Measurements from ENCODE around the gene TMC3.
A peak's percentile ranks its signal among the peaks of the same experiment; 100 is the strongest.
"Not testable (repeated sequence)": the region's sequence is repeated elsewhere in the genome, so short reads cannot be mapped to it uniquely, and the experiment has no call there.

Gene TMC3

GRCh38 chr15:81373775-81374395 lies at the start of gene TMC3:
Gene TMC3, minus strand, starts transcription at chr15:81374213. Its CDS starts 136 bp downstream, at chr15:81374077.
- DNase-seq (ENCODE audit: low spot score), result no peak

GRCh38 chr15:81421461-81421860 lies 47.4 kb upstream of the TMC3 start:
- DNase-seq (ENCODE audit: low spot score), result no peak

DNA sequence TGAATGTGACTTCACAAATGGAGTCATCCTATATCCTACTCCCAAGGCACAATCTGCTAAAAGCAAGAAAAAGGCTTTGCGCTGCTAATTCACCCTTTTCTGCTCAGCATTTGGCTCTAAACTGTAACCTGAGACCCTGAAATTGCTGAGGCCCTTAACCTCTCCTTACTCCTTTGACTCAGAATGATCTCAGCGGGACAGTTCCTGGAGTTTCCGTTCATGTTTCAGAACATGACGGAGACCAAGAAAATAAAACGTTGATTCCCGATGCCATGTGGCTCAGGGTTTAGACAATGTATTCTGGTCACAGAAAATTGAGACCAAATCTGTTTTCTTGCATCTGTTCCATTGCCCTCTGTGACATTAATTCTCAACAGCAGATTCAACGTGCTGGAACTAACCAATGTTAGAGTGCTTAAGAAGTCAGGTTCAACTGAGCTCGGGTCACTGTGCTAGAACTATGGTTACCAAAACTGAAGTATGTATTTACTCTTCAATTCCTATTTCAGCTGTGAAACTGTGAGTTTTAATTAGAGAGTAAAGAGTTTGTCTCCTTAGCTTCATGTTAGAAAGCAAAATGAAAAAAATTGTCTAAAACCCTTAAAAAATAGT lies 45.4 kb upstream of the TMC3 start:
- DNase-seq (ENCODE audit: low spot score), result no peak

- DNase-seq (ENCODE audit: low spot score), result no peak
These were observed 44.9 kb upstream of the TMC3 start for GRCh38 chr15:81418891-81419290.

DNA sequence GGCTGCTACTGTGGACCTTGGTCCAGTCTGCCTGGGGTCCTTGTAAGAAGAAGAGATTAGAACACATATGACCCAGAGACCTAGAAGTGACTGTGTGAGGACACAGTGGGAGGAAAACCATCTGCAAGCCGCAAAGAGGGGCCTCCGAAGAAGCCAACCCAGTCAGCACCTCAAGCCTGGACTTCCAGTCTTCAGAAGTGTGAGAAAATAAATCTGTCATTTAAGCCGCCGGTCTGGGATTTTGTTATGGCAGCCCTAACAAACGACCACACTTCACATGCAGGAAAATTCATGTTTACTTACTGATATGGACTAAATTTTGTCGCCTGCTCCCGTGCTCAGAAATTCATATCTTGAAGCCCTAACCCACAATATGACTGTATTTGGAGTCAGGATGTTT lies 44.4 kb upstream of the TMC3 start:
- no peak for DNase-seq (ENCODE audit: low spot score)

- DNase-seq (ENCODE audit: low spot score), result not testable (repeated sequence)
These were observed 40.4 kb upstream of the TMC3 start for GRCh38 chr15:81414274-81414968.

GRCh38 chr15:81413851-81414250 lies 39.8 kb upstream of the TMC3 start:
- DNase-seq (ENCODE audit: low spot score), result no peak

DNA sequence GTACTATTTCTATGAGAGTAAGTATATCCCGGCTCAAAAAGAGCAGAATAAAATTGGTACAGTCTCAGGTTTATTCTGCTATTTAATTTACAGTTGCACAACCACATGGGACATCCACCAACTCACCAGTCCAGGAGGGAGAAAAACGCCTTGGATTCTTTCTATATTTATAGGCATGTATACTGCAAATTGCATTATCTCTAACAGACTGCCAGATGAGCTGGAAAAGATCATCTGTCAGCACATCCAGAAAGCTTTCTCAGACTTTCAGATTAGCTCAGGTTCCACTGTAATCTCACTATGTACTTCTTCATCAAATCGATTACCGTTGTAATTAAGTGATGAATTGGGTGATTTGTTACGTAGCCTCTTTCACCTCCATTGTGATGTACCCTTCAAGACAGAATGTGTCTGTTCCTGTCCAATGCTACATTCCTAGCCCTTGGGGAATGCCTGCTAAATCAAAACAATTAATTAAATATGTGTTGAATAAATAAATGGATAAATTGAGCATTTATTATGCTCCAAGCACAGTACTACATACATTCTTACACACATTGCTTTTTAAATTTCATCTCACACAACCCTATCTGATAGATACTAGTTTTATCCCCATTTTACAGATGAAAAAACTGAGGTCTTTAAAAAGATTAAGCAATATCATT lies 38.1 kb upstream of the TMC3 start:
- no peak for DNase-seq (ENCODE audit: low spot score)

DNA sequence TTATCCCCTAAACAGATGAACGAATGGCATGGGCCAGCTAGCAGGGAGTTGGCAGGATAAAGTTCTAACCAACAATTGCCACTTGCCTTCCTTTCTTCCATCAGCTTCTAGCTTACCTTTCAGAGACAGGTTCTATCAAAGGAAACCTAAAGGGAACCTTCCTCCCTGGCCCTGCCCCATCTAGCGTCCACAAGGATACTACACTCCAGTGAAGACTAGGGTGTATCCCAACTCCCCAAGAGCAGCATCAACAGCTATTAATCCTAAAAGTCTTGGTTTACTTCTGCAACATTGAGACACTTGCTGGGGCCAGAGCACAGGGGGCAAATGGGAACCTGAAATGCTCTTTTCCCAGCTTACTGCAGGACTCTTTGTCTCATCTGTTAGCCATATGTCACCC lies 37.0 kb upstream of the TMC3 start:
- DNase-seq (ENCODE audit: low spot score), result no peak

GRCh38 chr15:81410318-81410753 lies 36.3 kb upstream of the TMC3 start:
- DNase-seq (ENCODE audit: low spot score), result peak; percentile 69

DNA sequence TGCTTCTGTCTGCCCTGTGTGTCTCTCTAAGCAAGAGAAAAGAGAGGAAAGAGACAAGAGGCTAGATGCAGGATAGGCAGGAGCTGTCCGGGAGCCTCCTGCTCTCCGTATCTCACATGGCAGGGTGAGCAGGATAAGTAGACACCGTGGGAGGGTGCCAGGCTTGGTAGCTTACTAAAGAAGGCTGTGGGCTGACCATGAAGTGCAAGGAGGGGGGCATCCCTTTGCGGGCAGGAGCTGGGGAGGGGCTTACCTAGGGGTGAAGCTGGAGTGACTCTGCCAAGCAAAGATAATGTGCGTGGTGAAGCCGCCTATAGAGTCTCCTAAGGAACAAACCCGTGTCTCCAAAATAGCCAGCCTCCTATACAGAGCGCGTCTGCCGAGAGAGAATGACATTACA lies 33.7 kb upstream of the TMC3 start:
- DNase-seq (ENCODE audit: low spot score), result no peak

DNA sequence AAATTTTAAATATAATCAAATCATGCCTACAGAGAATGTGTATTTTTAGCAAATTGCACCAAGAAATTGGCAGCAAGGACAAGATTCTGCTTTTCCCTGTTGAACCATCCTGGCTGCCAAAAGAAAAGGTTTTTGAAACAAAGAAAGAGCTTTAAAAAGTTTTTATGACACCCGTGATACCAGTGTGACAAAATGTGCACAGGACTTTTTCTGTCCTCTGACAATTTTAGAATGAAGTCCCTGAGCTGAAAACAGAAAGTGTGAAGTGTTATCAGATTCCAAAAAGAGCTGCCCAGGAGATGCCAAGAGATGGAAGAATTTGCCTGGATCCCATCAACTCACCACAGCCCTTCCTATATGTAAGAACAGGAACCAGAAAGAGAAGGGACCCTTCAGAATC lies 33.2 kb upstream of the TMC3 start:
- DNase-seq (ENCODE audit: low spot score), result no peak

DNA sequence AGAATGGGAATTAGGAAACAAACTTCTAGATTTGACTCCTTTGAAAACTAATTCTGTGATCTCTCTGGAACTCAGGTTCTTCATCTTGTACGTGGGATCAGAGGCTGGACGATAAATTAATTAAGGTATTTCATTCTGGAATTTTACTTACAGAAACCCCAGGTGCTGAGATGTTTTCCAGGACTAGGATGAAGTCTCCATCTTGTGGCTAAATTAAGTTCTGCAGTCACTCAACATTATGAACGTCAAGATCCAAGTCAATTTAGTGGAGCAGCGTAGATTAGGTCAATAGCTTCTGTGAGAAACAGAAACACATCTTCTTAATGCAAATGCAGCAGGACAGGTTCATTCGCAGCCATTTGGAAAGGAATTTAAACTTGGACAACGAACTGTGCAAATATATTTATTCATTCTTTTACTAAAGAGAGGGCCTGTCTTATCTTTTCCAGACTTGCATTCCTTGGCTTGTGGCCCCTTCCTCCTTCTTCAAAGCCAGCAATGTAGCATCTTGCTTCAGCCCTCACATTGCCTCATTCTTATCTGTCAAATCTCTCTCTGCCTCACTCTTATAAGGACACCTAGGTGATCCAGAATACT lies 26.7 kb upstream of the TMC3 start:
- peak; percentile 49 for DNase-seq (ENCODE audit: low spot score)

DNA sequence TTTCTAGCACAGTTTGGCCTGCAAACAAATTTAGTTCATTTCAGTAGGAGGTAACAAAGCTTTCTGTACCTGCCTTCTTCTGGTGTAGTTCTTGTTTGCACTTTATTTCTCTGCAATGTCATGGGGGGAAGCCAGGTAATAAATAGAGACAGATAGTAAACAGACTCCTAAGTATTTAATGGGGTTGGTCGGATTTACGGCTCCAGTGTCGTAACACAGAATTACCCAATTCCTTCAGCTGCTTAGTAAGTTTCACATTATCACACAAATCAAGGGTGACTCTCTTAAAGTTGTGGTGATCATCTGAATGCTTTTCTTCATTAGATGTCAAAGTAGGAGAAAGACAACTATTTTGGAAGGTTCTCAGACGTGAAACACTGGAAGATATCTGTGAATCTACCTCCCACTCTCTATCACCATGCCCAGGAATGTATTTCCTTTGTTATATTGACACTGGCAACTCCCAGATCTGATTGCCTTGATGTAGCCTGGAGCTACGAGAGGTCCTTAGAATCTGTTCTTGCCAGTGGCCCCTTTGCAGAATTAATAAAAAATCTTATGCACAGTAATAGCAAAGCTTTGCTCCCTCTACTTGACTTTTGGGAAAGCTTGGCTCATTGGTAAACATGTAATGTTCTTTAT lies 25.0 kb upstream of the TMC3 start:
- no peak for DNase-seq (ENCODE audit: low spot score)

DNA sequence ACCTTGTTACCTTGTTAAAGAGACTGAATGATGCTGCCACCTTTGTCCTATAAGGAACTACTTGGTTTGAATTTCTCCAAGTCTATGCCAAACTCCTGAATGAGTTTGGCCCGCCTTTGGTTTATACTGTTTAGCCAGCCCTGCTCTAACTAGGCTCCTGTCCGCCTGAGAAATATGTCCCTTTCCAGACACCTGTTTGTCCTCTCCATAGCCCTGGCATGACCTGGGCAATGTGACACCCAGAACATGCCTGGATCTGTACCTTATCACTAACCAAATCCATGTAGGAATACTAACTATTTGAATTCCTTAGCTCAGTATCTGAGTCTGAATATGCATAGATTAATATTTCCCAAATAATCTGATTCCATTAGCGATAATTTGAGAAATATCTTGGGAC lies 24.4 kb upstream of the TMC3 start:
- DNase-seq (ENCODE audit: low spot score), result no peak

DNA sequence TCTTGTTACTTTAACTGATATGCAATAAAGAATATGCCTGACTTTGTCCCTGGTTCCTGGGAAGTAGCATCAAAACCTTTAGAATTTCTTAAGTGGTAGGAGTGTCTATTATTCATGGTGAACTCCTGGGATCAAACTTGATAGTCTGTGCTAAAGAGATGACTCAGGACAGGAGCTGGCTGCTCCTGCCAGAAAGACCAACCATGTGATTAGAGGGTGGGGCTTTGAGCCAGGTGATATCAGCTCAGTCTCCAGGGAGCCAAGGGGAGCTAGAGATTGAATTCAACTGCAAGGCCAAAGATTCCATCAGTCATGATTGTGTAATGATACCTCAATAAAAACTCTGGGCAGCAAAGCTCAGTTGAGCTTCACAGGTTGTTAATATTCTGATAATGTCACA lies 20.6 kb upstream of the TMC3 start:
- DNase-seq (ENCODE audit: low spot score), result peak; percentile 18

DNA sequence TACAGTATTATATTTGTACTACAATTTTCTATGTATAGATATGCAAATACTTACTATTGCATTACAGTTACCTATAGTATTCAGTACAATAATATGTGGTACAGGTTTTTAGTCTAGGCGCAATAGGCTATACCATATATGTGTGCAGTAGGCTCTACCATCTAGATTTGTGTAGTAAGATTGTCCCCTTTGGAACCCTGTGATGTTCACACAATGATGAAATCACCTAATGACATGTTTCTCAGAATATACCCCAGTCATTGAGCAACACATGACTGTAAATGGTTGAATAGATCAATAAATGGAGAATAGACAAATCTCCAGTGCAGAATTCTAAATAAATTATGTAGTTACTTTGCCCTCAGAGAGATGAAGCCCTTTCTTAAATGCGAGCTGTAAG lies 17.6 kb upstream of the TMC3 start:
- no peak for DNase-seq (ENCODE audit: low spot score)

GRCh38 chr15:81388436-81388770 lies 14.4 kb upstream of the TMC3 start:
- no peak for DNase-seq (ENCODE audit: low spot score)

- no peak for DNase-seq (ENCODE audit: low spot score)
These were observed 13.8 kb upstream of the TMC3 start for GRCh38 chr15:81387621-81388435.

- DNase-seq (ENCODE audit: low spot score), result no peak
These were observed 12.9 kb upstream of the TMC3 start for GRCh38 chr15:81386947-81387346.

DNA sequence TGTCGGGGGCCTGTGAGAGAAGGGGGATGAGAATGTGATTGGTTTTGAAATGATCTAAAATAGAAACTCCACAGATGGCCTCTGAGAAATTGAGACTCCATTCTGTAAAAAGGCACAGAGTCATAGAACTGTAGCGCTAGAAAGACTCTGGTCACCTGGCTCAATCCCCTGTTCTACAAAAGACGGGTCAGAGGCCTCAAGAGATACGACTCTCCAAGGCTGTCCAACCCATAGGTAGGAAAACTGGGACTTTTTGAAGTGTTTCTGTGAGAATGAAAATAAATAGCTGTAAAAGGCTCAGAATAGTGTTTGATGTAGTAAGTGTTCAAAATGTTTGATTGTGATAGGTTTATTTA lies 11.7 kb upstream of the TMC3 start:
- no peak for DNase-seq (ENCODE audit: low spot score)
